HG02840 (cell line): ENCODE measurements around the gene ZNF79.

Source experiments
- ATAC-seq: cut with Tn5 transposase; IDR thresholded peaks from one replicate; pipeline ENCODE4 v1.9.1; 2021; ENCODE audit warnings: mild to moderate bottlenecking, moderate library complexity, moderate number of reproducible peaks; ENCODE audit not compliant: unreplicated experiment, low FRiP score

The ZNF79 gene

GRCh38 chr9:127423934-127424675 is at the start of gene ZNF79:
Gene ZNF79 (plus strand): TSS chr9:127424382. CDS start chr9:127424788, 406 bp downstream.
- ATAC-seq: peak; percentile 83

GRCh38 chr9:127380479-127380878 is 43.7 kb upstream of the ZNF79 start:
- ATAC-seq: no peak

- no peak for ATAC-seq
These were observed 41.6 kb upstream of the ZNF79 start for GRCh38 chr9:127382541-127382940.

GRCh38 chr9:127384016-127384730 is 40.0 kb upstream of the ZNF79 start:
- ATAC-seq: no peak

- ATAC-seq: no peak
These were observed 39.3 kb upstream of the ZNF79 start for GRCh38 chr9:127384901-127385300.

- ATAC-seq: no peak
These were observed 37.9 kb upstream of the ZNF79 start for GRCh38 chr9:127386249-127386648.

- ATAC-seq: no peak
These were observed 37.2 kb upstream of the ZNF79 start for GRCh38 chr9:127386981-127387380.

- ATAC-seq: no peak
These were observed 35.9 kb upstream of the ZNF79 start for GRCh38 chr9:127388037-127388855.

- ATAC-seq: no peak
These were observed 35.3 kb upstream of the ZNF79 start for GRCh38 chr9:127388856-127389238.

GRCh38 chr9:127389381-127390247 is 34.6 kb upstream of the ZNF79 start:
- ATAC-seq: no peak

GRCh38 chr9:127390248-127390545 is 34.0 kb upstream of the ZNF79 start:
- ATAC-seq: no peak

- ATAC-seq: no peak
These were observed 33.6 kb upstream of the ZNF79 start for GRCh38 chr9:127390563-127390962.

- ATAC-seq: no peak
These were observed 32.0 kb upstream of the ZNF79 start for GRCh38 chr9:127392166-127392565.

- no peak for ATAC-seq
These were observed 31.2 kb upstream of the ZNF79 start for GRCh38 chr9:127392976-127393375.

- ATAC-seq: no peak
These were observed 30.5 kb upstream of the ZNF79 start for GRCh38 chr9:127393645-127394044.

- ATAC-seq: no peak
These were observed 28.5 kb upstream of the ZNF79 start for GRCh38 chr9:127395497-127396252.

GRCh38 chr9:127396253-127396807 is 27.9 kb upstream of the ZNF79 start:
- no peak for ATAC-seq

- peak; percentile 97 for ATAC-seq
These were observed 27.2 kb upstream of the ZNF79 start, which contains the start of gene SLC2A8 for GRCh38 chr9:127396808-127397645. Gene SLC2A8 (plus strand): TSS chr9:127397169. CDS start chr9:127397231, 62 bp downstream.
